ENCODE data around the gene DAB2IP. TPM values are rescaled to one million over a fixed set of nuclear protein-coding genes. Genes with fewer than 3 reads are reported as not detected.

The DAB2IP gene
- total RNA-seq, 4 donors from 2014 or later: 42.0 to 93.4 (median 47.9) TPM

DNA sequence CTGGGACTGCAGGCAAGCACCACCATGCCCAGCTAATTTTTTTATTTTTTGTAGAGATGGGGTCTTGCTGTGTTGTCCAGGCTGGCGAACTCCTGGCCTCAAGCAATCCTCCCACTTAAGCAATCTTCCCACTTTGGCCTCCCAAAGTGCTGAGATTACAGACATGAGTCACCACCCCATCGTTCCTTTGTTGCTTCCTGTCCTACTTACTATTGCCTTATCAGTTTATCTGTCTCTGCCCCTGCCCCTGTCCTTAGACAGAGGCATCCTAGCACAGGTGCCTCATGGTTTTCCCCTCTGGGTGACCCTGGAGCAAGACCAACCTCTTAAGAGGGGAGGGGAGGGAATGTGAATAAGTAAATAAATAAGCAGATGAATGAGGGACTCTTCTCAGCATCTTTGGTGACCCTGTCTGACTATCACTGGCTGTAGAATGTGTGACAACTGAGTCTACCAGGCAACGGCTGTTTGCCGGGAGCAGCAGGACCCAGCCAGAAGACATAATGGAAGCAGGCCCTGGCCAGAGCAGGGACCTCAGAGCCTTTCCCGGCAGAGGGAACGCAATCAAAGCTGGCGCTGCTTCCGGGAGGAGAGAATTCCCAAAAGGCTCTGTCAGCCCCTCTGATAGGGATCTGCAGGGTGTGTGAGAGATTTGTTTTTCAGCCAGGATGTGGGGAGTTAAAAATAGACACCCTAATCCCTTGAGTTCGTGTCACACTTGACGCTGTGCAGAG is 43.8 kb upstream of the DAB2IP start:
- peak; percentile 26 for ATAC-seq
- no peaks in the 10 kb centered on the region for H3K36me3 ChIP-seq
- peak overlapping the region; percentile 13 to 82 (median 70) for H3K27ac ChIP-seq
- WGBS, 2 donors (ENCODE audit: low coverage in 1 of 2): 0 to 29% methylated on average over 3 to 5 of the region's 10 CpGs
- no peaks in the 10 kb centered on the region for H3K27me3 ChIP-seq
- H3K4me1 ChIP-seq: peaks cover 5 to 96% (median 38%) of the 10 kb centered on the region in 3 donors
- TF ChIP-seq POLR2A (IDR thresholded peaks at IDR 0.05) (no peak), POLR2AphosphoS5 (IDR thresholded peaks at IDR 0.05) (peak; percentile 98)
- peak overlapping the region in 1 of 2 donors; percentile 0 for H3K4me3 ChIP-seq
- no peaks in the 10 kb centered on the region for H3K9me3 ChIP-seq

DNA sequence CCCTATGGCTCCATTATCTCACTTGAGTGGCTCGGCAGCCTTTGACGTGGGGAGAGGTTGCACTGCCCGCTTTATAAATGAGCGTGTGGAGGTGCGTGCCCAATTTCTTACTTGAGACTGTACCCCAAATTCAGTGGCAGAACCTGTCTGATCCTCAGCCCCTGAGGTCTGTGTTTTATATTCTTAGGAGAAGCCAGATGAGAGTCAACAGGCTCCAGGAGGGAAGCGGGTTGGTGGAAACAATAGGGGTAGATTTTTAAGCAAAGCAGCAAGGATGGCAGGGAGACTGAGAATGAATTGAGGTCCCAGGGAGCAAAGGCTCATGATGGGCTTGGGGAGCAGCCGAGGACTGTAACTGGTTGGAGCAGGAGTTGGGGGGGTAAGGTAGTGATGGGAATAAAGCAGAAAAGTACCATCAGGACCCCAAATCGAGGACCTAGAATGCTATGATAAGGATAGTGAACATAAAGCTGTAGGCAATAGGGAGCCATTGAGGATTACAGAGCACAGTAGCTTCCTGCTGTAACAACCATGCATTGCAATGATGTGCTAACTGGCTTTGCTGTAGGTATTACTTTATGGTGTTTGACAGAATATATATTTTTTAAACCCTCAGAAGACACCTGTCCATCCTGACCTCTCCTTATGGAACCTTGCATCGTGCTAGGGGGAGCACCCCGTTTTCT is 43.1 kb upstream of the DAB2IP start:
- Histone ChIP-seq H3K4me1 (peaks cover 5 to 100% (median 43%) of the 10 kb centered on the region in 3 donors), H3K27me3 (no peaks in the 10 kb centered on the region), H3K9me3 (no peaks in the 10 kb centered on the region), H3K4me3 (peak overlapping the region in 1 of 2 donors; percentile 0), H3K36me3 (no peaks in the 10 kb centered on the region), H3K27ac (peak overlapping the region in 3 of 4 donors; percentile 73 to 82 (median 74))
- no peak for TF ChIP-seq POLR2AphosphoS5 (IDR thresholded peaks at IDR 0.05)
- TF ChIP-seq EP300 (IDR thresholded peaks at IDR 0.05): no peak
- no peak for TF ChIP-seq POLR2A (IDR thresholded peaks at IDR 0.05)
- TF ChIP-seq CTCF (IDR thresholded peaks at IDR 0.05): no peak
- WGBS, 2 donors (ENCODE audit: low coverage in 1 of 2): 53 to 56% methylated on average over 5 to 6 of the region's 10 CpGs
- ATAC-seq: no peak

DNA sequence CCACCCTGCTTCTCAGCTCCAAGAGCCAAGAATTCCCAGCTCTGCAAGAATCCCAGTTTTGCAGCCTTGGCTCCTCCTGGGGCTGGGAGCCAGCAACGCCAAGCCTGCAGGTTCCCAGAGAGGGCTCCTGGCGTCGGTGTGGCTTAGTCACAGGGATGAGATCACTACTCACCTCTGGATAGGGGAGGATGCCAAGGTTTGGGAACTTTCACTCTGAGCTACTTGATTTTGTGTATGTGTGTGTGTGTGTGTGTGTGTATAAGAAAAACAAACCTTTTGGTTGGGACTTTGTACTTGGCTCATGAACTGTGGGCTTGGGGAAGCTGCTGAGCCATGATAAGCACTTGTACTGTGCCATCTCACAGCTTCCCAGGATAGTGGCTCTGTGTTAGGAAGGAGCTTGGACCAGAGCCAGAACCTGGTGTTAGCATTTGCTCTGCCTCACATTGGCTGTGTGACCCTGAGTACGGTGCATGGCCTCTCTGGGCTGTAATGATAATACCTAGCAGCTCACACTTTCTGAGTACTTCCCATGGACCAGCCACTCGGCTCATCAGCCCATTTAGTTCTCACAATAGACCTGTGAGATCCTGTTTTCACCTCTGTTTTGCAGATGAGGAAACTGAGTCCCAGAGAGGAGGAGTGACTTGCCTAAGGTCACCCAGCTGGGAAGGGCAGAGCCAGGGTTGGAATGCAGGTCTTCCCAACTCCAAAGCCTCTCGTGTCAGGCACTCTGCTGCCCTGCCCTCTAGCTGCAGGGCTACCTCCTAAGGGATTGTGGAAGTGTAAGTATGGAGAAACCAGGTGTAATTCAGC is 41.4 kb upstream of the DAB2IP start:
- H3K27ac ChIP-seq: peak overlapping the region in 3 of 4 donors; percentile 73 to 82 (median 74)
- 17% methylated on average over 2 of the region's 6 CpGs; no CpG with 5 or more reads in 1 of the 2 donors for WGBS, 2 donors (ENCODE audit: low coverage in 1 of 2)
- H3K4me1 ChIP-seq: peaks cover 5 to 90% (median 37%) of the 10 kb centered on the region in 3 donors

DNA sequence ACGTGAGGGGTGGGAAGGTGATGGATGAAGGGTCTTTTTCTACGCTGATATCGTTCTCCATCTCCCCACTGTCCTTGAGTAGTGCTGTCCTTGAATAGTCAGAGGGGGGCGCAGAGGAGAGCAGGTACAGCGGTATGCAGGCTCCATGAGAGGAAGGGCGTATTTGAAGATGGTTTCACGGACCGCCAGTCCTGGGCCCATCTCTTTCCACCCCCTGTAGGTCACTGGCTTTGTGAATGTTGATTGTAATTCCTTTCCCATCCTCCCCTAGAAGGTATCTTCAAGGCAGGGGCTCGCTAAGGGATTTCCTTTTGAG is 40.8 kb upstream of the DAB2IP start:
- 85 to 89% methylated on average over 7 to 9 of the region's 9 CpGs for WGBS, 2 donors (ENCODE audit: low coverage in 1 of 2)
- Histone ChIP-seq H3K36me3 (no peaks in the 10 kb centered on the region), H3K27me3 (no peaks in the 10 kb centered on the region), H3K27ac (peak overlapping the region in 3 of 4 donors; percentile 73 to 82 (median 74)), H3K9me3 (no peaks in the 10 kb centered on the region), H3K4me1 (peaks cover 5 to 85% (median 37%) of the 10 kb centered on the region in 3 donors), H3K4me3 (no peak overlapping the region)
- no peak for ATAC-seq
- TF ChIP-seq POLR2AphosphoS5 (IDR thresholded peaks at IDR 0.05) (no peak), EP300 (IDR thresholded peaks at IDR 0.05) (no peak), POLR2A (IDR thresholded peaks at IDR 0.05) (no peak), CTCF (IDR thresholded peaks at IDR 0.05) (no peak)

More for the DNA sequence above, 41.4 kb upstream of the DAB2IP start:
- TF ChIP-seq POLR2AphosphoS5 (IDR thresholded peaks at IDR 0.05) (peak; percentile 93), POLR2A (IDR thresholded peaks at IDR 0.05) (no peak), CTCF (IDR thresholded peaks at IDR 0.05) (peak in 1 of 4 experiments; percentile 20), EP300 (IDR thresholded peaks at IDR 0.05) (no peak)
- H3K27me3 ChIP-seq: no peaks in the 10 kb centered on the region
- peak; percentile 86 for ATAC-seq
- H3K4me3 ChIP-seq: no peak overlapping the region
- H3K36me3 ChIP-seq: no peaks in the 10 kb centered on the region
- no peaks in the 10 kb centered on the region for H3K9me3 ChIP-seq

DNA sequence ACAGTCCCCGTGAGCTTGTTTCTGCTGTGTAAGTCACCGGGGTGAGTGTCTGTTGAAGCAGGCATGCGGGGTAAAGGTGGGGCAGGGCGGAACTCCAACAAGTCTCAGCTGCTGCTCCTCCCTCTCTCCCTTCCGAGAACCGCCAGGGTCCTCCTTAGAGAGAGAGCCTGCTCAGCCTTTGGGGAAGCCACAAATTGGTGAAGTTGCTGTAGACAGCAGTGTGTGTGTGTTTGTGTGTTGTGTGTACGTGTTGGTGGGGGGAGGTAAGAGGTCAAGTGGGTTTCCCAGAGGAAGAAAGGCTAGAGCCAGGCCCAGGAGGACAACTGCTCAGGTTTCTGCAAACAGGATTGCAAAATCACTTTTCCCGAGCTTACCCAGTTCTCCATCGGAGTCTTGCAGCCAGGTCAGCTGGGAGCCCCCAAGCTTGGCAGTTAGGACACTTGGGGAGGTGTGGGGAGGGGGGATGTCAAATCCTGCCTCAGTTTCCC is 38.9 kb upstream of the DAB2IP start:
- H3K9me3 ChIP-seq: no peaks in the 10 kb centered on the region
- no peaks in the 10 kb centered on the region for H3K27me3 ChIP-seq
- 17 to 34% methylated on average over 4 to 5 of the region's 9 CpGs for WGBS, 2 donors (ENCODE audit: low coverage in 1 of 2)
- ATAC-seq: peak; percentile 43
- peak overlapping the region in 3 of 4 donors; percentile 72 to 74 (median 73) for H3K27ac ChIP-seq
- H3K4me3 ChIP-seq: no peak overlapping the region
- peaks cover 5 to 65% (median 34%) of the 10 kb centered on the region in 3 donors for H3K4me1 ChIP-seq
- TF ChIP-seq POLR2A (IDR thresholded peaks at IDR 0.05) (no peak), POLR2AphosphoS5 (IDR thresholded peaks at IDR 0.05) (peak; percentile 33)
- H3K36me3 ChIP-seq: no peaks in the 10 kb centered on the region
